GM21515 (cell line): ENCODE measurements around the gene STMP1.

Experiments used
- ATAC-seq: cut with Tn5 transposase; IDR thresholded peaks from one replicate; pipeline ENCODE4 v1.9.1; 2021; ENCODE audit not compliant: unreplicated experiment

Gene STMP1

GRCh38 chr7:135693558-135693957, 31.2 kb downstream of the STMP1 start:
- ATAC-seq: no peak

- ATAC-seq: no peak
Measured at GRCh38 chr7:135697276-135698049, 35.1 kb downstream of the STMP1 start.

GRCh38 chr7:135704074-135704473, 41.8 kb downstream of the STMP1 start:
- ATAC-seq: no peak

GRCh38 chr7:135704698-135705097, 42.4 kb downstream of the STMP1 start:
- ATAC-seq: no peak

GRCh38 chr7:135706038-135706742, 43.9 kb downstream of the STMP1 start:
- no peak for ATAC-seq

GRCh38 chr7:135706858-135707569, 44.7 kb downstream of the STMP1 start:
- no peak for ATAC-seq

GRCh38 chr7:135707570-135707966, 45.3 kb downstream of the STMP1 start:
- no peak for ATAC-seq

GRCh38 chr7:135708041-135708440, 45.7 kb downstream of the STMP1 start:
- no peak for ATAC-seq

- no peak for ATAC-seq
Measured at GRCh38 chr7:135709508-135709907, 47.2 kb downstream of the STMP1 start.

- ATAC-seq: no peak
Measured at GRCh38 chr7:135710417-135711138, 48.3 kb downstream of the STMP1 start.

- ATAC-seq: no peak
Measured at GRCh38 chr7:135711139-135711469, 48.8 kb downstream of the STMP1 start.

GRCh38 chr7:135712182-135712782, 50.0 kb downstream of the STMP1 start:
- ATAC-seq: no peak

- no peak for ATAC-seq
Measured at GRCh38 chr7:135712796-135713195, 50.5 kb downstream of the STMP1 start.

GRCh38 chr7:135713836-135714470, 51.6 kb downstream of the STMP1 start:
- no peak for ATAC-seq

- no peak for ATAC-seq
Measured at GRCh38 chr7:135714534-135715009, 52.3 kb downstream of the STMP1 start.

- ATAC-seq: no peak
Measured at GRCh38 chr7:135715055-135715522, 52.8 kb downstream of the STMP1 start.

GRCh38 chr7:135715673-135716072, 53.4 kb downstream of the STMP1 start:
- ATAC-seq: no peak

GRCh38 chr7:135716677-135717238, 54.4 kb downstream of the STMP1 start:
- ATAC-seq: no peak

- ATAC-seq: no peak
Measured at GRCh38 chr7:135717693-135718092, 55.4 kb downstream of the STMP1 start.

- ATAC-seq: no peak
Measured at GRCh38 chr7:135718219-135718618, 55.9 kb downstream of the STMP1 start.
